Inflammatory macrophage treated with lipopolysaccharide for 1 hour (primary cell): ENCODE results near the gene RPL27.
"Not testable (repeated sequence)": the region's sequence is repeated elsewhere in the genome, so short reads cannot be mapped to it uniquely, and the experiment has no call there.

ENCODE experiments used
- DNase-seq, 2 donors: peaks; one replicate each; pipeline ENCODE4 v3.0.0-alpha.2; 2020 to 2022

RPL27 gene

GRCh38 chr17:42997984-42998938 lies at the start of gene RPL27:
Gene RPL27 (plus strand): TSS chr17:42998419. CDS start chr17:42998751, 332 bp downstream.
- DNase-seq, result peak; percentile 99 to 100

DNA sequence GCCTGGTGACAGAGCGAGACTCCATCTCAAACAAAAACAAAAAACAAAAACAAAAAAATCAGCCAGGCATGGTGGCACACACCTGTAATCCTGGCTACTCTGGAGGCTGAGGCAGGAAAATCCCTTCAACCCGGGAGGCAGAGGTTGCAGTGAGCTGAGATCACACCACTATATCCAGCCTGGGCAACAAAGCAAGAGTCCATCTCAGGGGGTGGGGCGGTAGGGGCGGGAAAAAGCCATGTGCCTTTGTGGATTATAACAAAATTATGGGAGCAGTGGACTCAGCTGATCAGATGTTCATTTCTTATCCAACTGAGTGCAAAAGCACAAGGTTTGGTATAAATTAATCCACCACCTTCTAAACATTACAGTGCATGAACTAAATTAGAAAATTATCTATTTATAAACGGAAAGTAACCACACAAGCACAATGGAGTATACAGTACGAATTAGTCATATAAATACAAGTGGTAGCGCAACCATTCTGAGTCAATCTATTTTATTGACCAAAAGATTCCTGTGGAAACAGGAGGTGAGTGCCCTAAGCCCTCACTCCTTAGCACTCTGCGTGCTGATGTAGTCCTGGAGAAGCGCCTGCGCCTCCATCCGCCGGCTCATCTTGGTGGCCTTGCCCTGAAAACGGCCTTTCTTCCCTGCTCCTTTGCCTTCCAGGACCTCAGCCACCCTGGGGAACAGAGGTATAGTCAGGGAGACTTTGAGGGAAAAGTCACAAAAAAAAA lies 48.0 kb upstream of the RPL27 start:
- DNase-seq, result no peak

DNA sequence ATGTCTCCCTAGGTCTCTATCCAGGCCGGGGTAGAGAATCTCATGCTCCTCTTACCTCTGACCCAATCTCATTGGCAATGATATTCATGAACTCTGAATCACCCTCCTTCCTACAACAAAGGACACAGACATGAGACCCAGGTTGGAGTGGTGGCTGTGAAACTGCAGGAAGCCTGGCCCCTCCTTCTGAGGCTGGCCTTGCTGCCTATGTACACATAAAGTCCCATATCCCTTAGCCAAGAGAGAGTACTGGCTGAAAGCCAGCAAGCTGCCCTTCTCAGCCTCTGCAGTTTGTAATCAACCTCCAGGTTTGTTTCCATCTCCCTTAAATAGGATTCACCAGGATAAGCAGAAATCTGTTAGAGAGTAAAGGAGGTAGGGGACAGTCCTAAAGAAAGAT lies 44.5 kb upstream of the RPL27 start:
- DNase-seq, result no peak

GRCh38 chr17:42964161-42964932 lies 33.9 kb upstream of the RPL27 start, which contains the start of gene AARSD1:
Gene AARSD1 (minus strand): TSS chr17:42964454. CDS start chr17:42964440, 14 bp downstream.
- DNase-seq, result peak; percentile 88 to 93

DNA sequence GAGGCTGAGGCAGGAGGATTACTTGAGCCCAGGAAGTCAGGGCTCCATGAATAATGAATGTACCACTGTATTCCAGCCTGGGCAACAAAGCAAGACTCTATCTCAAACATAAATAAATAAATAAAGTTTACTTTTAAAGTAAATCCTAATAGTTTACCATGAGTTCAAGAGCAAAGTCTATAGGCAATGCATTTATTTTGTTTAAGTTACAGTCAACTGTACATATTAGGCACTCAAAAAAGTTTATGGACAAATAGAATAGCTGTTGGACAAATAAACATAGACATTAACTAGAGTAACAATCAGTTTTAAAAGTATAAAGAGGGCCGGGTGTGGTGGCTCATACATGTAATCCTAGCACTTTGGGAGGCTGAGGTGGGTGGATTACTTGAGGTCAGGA lies 30.3 kb upstream of the RPL27 start:
- no peak for DNase-seq

DNA sequence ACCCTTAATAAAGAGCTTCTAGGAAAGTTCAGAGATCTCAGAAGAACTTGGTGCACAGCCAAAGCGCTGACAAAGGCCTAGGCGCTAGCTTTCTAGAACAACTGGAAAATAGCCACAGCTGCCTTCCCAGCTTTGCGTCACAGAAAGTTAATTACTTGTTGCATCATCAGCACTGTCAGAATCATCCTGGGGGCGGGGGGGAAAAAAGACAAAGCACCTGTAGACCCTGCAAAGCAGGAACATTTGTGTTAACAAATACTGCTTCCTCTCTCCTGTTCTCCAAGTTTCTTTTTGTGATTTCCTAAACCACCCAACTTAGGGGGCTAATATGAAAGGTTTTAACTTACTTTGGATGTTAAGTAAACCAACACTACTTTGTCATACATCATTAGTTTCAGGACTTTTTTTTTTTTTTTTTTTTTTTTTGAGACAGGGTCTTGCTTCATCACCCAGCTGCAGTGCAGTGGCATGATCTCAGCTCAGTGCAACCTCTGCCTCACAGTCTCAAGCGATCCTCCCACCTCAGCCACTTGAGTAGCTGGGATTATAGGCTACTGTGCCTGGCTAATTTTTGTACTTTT lies 29.1 kb upstream of the RPL27 start:
- DNase-seq, result peak; percentile 3 to 55

GRCh38 chr17:42971589-42971988 lies 26.6 kb upstream of the RPL27 start:
- DNase-seq, result no peak

- DNase-seq, result not testable (repeated sequence)
Measured at GRCh38 chr17:42973323-42973722, 24.9 kb upstream of the RPL27 start.

GRCh38 chr17:42975265-42975664 lies 23.0 kb upstream of the RPL27 start:
- no peak for DNase-seq

GRCh38 chr17:42975701-42976100 lies 22.5 kb upstream of the RPL27 start:
- not testable (repeated sequence) for DNase-seq

GRCh38 chr17:42979511-42980273 lies 18.5 kb upstream of the RPL27 start, which contains the start of gene PTGES3L:
Gene PTGES3L (minus strand): TSS chr17:42980080. CDS start chr17:42980053, 27 bp downstream.
- DNase-seq, result no peak

- DNase-seq, result peak; percentile 84 to 93
Measured at GRCh38 chr17:42980274-42980765, 17.9 kb upstream of the RPL27 start, which contains the start of gene RUNDC1. Gene RUNDC1 (plus strand): TSS chr17:42980565. CDS start chr17:42980577, 12 bp downstream.

DNA sequence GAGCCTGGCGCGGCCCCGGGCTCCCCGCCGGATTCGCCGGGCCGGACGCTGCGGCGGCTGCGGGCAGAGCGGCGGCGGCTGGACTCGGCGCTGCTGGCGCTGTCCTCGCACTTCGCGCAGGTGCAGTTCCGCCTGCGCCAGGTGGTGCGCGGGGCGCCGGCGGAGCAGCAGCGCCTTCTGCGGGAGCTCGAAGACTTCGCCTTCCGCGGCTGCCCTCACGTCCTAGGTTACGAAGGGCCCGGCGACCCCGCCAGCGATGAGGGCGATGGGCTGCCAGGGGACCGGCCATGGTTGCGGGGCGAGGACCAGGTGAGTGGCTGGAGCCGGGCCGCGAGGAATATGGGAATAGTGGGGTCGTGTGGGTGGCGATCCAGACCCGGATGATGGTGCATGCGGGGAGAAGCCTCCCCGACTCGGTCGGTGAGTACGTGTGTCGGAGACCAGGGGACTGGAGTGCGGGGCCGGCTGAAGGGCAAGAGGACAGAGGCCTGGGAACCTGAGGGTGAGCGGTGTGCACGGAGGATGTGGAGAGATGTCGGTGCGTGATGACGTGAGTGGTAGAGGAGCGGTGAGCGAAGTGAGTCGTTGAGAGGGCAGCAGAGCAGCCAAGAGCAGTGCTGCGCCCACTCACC lies 17.3 kb upstream of the RPL27 start:
- no peak for DNase-seq

GRCh38 chr17:42982266-42982665 lies 16.0 kb upstream of the RPL27 start:
- DNase-seq, result no peak

GRCh38 chr17:42985225-42985624 lies 13.0 kb upstream of the RPL27 start:
- peak; percentile 87 to 88 for DNase-seq

DNA sequence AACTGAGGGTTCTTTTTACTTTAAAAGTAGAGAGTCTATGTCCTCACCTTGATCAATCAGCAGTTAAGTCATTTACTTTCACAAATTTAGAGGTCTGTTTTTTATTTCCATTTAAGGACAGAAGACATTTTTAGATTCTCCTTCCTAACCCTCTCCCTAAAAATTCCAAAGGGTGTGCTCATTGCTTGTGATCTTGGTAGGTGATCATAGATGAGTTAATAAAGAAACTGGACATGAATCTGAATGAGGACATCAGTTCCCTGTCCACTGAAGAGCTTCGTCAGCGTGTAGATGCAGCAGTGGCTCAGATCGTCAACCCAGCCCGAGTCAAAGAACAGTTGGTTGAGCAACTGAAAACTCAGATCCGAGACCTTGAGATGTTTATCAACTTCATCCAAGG lies 9.1 kb upstream of the RPL27 start:
- no peak for DNase-seq

GRCh38 chr17:42989726-42990652 lies 8.2 kb upstream of the RPL27 start:
- no peak for DNase-seq

GRCh38 chr17:42991471-42991870 lies 6.7 kb upstream of the RPL27 start:
- no peak for DNase-seq

- no peak for DNase-seq
Measured at GRCh38 chr17:42992872-42993271, 5.3 kb upstream of the RPL27 start.

- DNase-seq, result not testable (repeated sequence)
Measured at GRCh38 chr17:42993913-42994312, 4.3 kb upstream of the RPL27 start.
